H7 (cell line): Measurements from ENCODE around the gene TMEM106C. TPM values are rescaled to one million over a fixed set of nuclear protein-coding genes. Genes with fewer than 3 reads are reported as not detected.

Source experiments
- DNase-seq: peaks from one replicate; pipeline ENCODE4 v3.0.0; 2012
- H3K27me3 ChIP-seq: 2 replicates; pipeline ENCODE4 v1.6.0; 2011; ENCODE audit warnings: mild to moderate bottlenecking, low read length; ENCODE audit not compliant: control insufficient read depth, insufficient read depth
- H3K36me3 ChIP-seq: replicated peaks from 2 replicates; pipeline ENCODE4 v1.5.1; 2011; ENCODE audit warnings: low read length; ENCODE audit not compliant: control insufficient read depth, insufficient read depth
- H3K4me3 ChIP-seq: 2 replicates; pipeline ENCODE4 v1.5.1; 2011; ENCODE audit warnings: low read depth, mild to moderate bottlenecking, control low read depth, low read length, moderate library complexity; ENCODE audit not compliant: insufficient read depth
- total RNA-seq: library from RNA; depleted of rRNA; stranded (reverse); fragments of >200 nt; shearing (Covaris generic); gene quantifications from 2 replicates; pipeline ENCODE4 v1.2.3, GENCODE V29; 2014

TMEM106C gene
- total RNA-seq, 1 experiment from 2014 or later, result 13.4 TPM

- no peak for DNase-seq
- Histone ChIP-seq H3K36me3 (no peaks in the 10 kb centered on the region; the same call in 1 of the 2 replicates), H3K27me3 (peaks cover 31% of the 10 kb centered on the region)
Observed at GRCh38 chr12:47965581-47965980, 2.2 kb downstream of the TMEM106C start.

GRCh38 chr12:47967461-47968321 lies 4.3 kb downstream of the TMEM106C start:
- H3K27me3 ChIP-seq, result peaks cover 25% of the 10 kb centered on the region
- DNase-seq, result no peak
- no peak overlapping the region for H3K4me3 ChIP-seq

More at GRCh38 chr12:47965581-47965980, 2.2 kb downstream of the TMEM106C start:
- no peak overlapping the region for H3K4me3 ChIP-seq

DNA sequence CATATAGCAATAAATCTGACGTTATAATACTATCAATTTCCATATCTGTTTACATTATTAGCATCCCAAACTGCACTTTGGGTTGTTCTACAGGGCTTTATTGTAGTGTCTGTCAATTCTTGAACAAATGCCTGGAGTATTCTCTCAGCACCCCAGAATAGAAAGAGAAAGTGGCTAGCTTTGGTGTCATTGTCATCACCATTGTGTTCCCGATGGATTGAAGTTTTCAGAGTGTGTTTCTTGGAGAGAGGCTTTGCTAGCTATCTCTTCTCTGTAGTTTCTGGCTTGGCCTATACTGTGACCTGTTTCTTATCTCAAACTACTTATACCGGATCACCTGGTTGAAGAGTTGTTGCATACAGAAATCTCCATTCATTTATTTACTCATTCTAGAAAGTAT lies 6.4 kb downstream of the TMEM106C start:
- Histone ChIP-seq H3K27me3 (peaks cover 10% of the 10 kb centered on the region; the same call in 1 of the 2 replicates), H3K4me3 (no peak overlapping the region), H3K36me3 (no peaks in the 10 kb centered on the region; the same call in 1 of the 2 replicates)
- no peak for DNase-seq

More at GRCh38 chr12:47967461-47968321, 4.3 kb downstream of the TMEM106C start:
- H3K36me3 ChIP-seq, result no peaks in the 10 kb centered on the region; the same call in 1 of the 2 replicates

- Histone ChIP-seq H3K27me3 (peaks cover 4% of the 10 kb centered on the region; the same call in 1 of the 2 replicates), H3K4me3 (no peak overlapping the region), H3K36me3 (no peaks in the 10 kb centered on the region; the same call in 1 of the 2 replicates)
- DNase-seq, result peak; percentile 20
Observed at GRCh38 chr12:47970843-47971242, 7.4 kb downstream of the TMEM106C start.

DNA sequence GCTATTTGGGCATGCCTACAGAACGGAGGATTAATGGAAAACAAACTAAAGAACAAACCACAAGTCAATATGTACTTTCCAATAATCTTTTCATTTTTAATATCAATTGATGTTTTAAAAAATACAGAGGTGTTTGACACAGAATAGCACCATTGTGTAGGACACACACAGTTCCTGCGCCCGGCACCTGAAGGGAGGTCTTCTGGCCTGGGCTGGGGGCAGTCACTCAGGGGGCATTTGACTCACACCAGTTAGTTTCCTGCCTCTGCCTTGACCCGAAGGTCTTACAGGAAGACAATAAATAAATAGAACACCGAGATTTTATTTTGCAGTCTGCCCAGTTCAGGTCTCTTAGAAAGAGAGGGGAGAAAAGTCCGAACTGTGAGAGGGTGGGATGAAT lies 9.5 kb downstream of the TMEM106C start:
- no peak overlapping the region for H3K4me3 ChIP-seq
- H3K27me3 ChIP-seq, result peaks cover 2% of the 10 kb centered on the region; the same call in 1 of the 2 replicates
- DNase-seq, result no peak
- H3K36me3 ChIP-seq, result no peaks in the 10 kb centered on the region

DNA sequence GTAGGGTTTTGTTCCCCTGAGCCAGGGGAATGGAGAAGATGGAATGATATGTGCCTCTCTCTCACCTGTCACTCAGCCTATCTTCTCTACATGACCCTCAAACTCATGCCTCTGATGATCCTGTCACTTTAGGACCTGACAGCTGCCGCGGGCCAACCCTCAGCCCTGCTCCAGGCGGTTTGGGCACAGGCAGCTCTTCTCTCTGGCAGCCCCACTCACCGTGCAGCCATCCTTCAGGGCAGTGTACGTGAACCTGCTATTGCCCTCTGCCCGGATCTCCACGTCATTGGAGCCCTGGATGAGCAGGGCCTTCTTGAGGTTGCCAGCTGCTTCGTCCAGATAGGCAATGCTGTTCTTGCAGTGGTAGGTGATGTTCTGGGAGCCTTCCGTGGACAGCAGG lies 10.5 kb downstream of the TMEM106C start:
- Histone ChIP-seq H3K36me3 (no peaks in the 10 kb centered on the region), H3K4me3 (no peak overlapping the region), H3K27me3 (peaks cover 2% of the 10 kb centered on the region; the same call in 1 of the 2 replicates)
- DNase-seq, result no peak

DNA sequence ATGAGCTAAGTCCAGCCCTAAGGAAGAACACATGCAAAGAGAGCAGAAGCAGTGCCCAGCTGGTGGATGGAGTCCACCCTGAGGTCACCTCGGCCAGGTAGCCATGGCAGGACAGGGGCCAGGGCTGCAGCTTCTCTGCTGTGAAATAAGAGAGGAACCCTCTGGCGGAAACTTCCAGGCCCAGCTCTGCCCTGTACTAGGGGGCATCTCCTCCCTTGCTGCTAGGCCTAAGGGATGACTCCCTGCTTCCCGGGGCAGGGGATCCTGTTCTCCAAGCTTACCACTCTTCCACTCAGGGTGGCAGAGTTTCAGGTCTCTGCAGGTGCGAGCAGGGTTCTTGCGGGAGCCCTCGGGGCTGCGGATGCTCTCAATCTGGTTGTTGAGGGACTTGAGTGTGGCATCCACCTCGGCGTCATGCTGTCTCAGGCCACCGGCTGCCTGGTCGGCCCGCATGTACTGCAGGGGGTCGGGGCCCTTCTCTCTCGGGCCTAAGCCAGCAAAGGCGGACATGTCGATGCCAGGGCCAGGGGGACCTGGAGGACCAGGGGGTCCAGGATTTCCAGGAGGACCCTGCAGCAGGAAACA lies 11.7 kb downstream of the TMEM106C start:
- no peak for DNase-seq
- H3K36me3 ChIP-seq, result no peaks in the 10 kb centered on the region
- H3K4me3 ChIP-seq, result no peak overlapping the region
- peaks cover 2% of the 10 kb centered on the region; the same call in 1 of the 2 replicates for H3K27me3 ChIP-seq

GRCh38 chr12:47975816-47976215 lies 12.4 kb downstream of the TMEM106C start:
- no peak overlapping the region for H3K4me3 ChIP-seq
- no peak for DNase-seq
- no peaks in the 10 kb centered on the region for H3K36me3 ChIP-seq
- peaks cover 3% of the 10 kb centered on the region; the same call in 1 of the 2 replicates for H3K27me3 ChIP-seq

DNA sequence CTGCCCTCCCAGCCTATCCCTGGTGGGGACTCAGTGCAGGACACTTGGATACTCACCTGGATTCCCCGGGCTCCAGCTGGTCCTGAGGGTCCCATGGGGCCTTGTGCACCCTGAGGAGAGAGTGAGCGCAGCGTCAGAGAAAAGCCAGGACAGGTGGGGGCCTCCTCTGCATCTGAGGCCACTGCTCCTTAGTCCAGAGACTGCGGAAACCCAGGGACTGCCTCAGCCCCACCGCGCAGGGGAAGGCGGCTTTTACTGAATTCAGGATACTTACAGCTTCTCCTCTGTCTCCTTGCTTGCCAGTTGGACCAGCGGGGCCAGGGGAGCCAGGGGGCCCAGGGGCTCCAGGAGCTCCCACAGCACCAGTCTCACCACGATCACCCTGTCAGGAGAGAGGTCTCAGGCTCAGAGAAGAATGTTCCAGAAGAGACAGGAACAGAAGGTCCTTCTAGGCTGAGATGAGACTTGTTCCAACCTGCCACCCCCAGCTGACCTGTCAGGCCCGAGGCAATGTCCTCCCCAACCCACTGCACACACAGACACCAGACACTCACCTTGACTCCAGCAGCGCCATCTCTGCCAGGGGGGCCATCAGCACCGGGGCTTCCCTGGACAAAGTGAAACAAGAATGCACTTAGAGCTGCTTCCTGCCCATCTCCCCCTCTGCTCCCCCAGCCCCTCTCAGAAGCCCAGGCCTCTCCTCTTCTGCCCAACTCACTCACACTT lies 13.8 kb downstream of the TMEM106C start:
- Histone ChIP-seq H3K36me3 (no peaks in the 10 kb centered on the region), H3K4me3 (no peak overlapping the region), H3K27me3 (peaks cover 1% of the 10 kb centered on the region; the same call in 1 of the 2 replicates)
- no peak for DNase-seq

DNA sequence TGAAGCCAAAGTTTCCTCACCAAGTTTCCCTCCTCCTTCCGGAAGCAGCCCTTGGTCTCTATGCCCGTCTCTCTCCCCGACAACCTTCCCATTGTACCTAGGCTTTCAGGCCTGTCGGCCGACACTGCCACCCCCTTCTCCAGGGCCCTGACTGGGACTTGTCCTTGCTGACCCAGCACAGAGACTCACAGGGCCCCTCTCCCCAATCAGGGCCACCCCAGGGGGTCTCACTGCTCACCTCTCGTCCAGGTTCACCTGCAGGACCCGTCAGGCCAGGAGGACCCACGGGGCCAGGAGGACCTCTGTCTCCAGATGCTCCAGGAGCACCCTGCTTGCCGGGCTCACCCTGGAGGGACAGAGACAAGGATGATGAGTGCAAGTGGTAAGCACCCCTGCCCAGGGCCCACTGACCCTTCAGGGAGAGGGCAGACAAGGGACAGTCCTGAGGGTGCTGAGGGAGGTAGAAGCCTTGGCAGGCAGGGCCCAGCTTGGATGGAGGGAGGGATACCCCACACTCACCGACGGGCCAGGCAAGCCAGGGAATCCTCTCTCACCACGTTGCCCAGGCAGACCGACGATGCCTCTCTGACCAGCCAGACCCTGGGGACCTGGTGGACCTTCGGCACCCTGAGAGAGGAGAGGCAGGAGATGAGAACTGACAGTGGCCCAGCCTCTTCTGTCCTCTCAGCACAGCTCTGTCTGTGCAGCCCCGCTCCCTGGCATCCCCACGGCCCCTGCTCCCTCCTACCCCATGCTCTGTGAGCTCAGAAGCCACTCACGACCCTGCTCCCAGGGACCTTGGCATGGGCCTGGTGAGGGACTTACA lies 14.6 kb downstream of the TMEM106C start:
- peaks cover 1% of the 10 kb centered on the region; the same call in 1 of the 2 replicates for H3K27me3 ChIP-seq
- H3K36me3 ChIP-seq, result no peaks in the 10 kb centered on the region
- no peak overlapping the region for H3K4me3 ChIP-seq
- DNase-seq, result no peak

DNA sequence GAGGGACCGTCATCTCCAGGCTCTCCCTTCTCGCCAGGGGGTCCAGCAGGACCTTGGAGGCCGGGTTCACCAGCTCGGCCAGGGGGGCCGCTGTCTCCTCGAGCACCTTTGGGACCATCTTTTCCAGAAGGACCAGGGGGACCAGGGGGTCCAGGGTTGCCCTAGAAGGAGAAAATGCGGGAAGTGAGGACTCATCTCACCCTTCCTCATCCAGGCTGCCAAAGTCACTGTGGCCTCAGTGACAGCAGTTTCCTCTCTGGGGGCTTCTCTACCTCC lies 15.1 kb downstream of the TMEM106C start:
- Histone ChIP-seq H3K4me3 (no peak overlapping the region), H3K27me3 (peaks cover 1% of the 10 kb centered on the region; the same call in 1 of the 2 replicates), H3K36me3 (no peaks in the 10 kb centered on the region)
- DNase-seq, result no peak

DNA sequence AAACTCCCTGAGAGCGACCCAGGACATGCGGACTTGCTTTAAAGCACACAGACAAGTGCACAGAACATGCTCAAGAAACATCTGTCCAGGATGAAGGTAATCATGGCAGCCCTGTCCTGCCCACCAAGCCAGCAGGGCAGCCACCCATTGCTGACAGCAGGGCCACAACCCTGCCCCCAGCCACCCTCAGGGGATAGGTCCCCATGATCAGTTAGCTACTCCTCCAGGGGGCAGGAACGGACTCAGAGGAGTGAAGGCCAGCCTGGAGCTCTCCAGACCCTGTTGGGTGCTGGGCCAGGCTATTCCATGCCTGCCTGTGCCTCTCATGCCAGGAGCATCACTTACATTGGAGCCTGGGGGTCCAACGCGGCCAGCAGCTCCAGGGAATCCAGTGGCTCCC lies 15.8 kb downstream of the TMEM106C start:
- H3K36me3 ChIP-seq, result no peaks in the 10 kb centered on the region

GRCh38 chr12:47979686-47980085 lies 16.3 kb downstream of the TMEM106C start:
- DNase-seq, result no peak
- no peak overlapping the region for H3K4me3 ChIP-seq
- H3K36me3 ChIP-seq, result no peaks in the 10 kb centered on the region
- peaks cover 1% of the 10 kb centered on the region; the same call in 1 of the 2 replicates for H3K27me3 ChIP-seq

More for the DNA sequence above, 15.8 kb downstream of the TMEM106C start:
- DNase-seq, result no peak
- H3K4me3 ChIP-seq, result no peak overlapping the region
- H3K27me3 ChIP-seq, result peaks cover 1% of the 10 kb centered on the region; the same call in 1 of the 2 replicates

- DNase-seq, result no peak
- Histone ChIP-seq H3K36me3 (no peaks in the 10 kb centered on the region), H3K27me3 (peaks cover 1% of the 10 kb centered on the region; the same call in 1 of the 2 replicates), H3K4me3 (no peak overlapping the region)
Observed at GRCh38 chr12:47980197-47980596, 16.8 kb downstream of the TMEM106C start.
